Parathyroid adenoma (tissue), 2 donors: ENCODE measurements around the gene CEP250.

Experiments used
- H2AFZ ChIP-seq: fragments of 300-600 bp; sonication (generic); one replicate; pipeline ENCODE4 v1.7.0; 2017; ENCODE audit warnings: antibody characterized with exemption, mild to moderate bottlenecking
- H3K27ac ChIP-seq: fragments of 300-600 bp; sonication (generic); one replicate; pipeline ENCODE4 v1.7.0; 2017
- H3K27me3 ChIP-seq: fragments of 300-600 bp; sonication (generic); one replicate; pipeline ENCODE4 v1.7.0; 2017; ENCODE audit warnings: low read length; ENCODE audit not compliant: control insufficient read depth, insufficient read depth
- H3K36me3 ChIP-seq: fragments of 300-600 bp; sonication (generic); one replicate; pipeline ENCODE4 v1.7.0; 2017; ENCODE audit warnings: low read length; ENCODE audit not compliant: control insufficient read depth, insufficient read depth
- H3K4me1 ChIP-seq: fragments of 300-600 bp; sonication (generic); one replicate; pipeline ENCODE4 v1.7.0; 2017; ENCODE audit warnings: control low read depth
- H3K4me2 ChIP-seq: fragments of 300-600 bp; sonication (generic); one replicate; pipeline ENCODE4 v1.7.0; 2017; ENCODE audit warnings: low read length
- H3K4me3 ChIP-seq: fragments of 300-600 bp; sonication (generic); one replicate; pipeline ENCODE4 v1.7.0; 2017; ENCODE audit warnings: low read depth, low read length
- H3K79me2 ChIP-seq: fragments of 300-600 bp; sonication (generic); one replicate; pipeline ENCODE4 v1.7.0; 2017; ENCODE audit warnings: control low read depth
- H3K9ac ChIP-seq: fragments of 300-600 bp; sonication (generic); one replicate; pipeline ENCODE4 v1.7.0; 2017; ENCODE audit warnings: mild to moderate bottlenecking
- H3K9me3 ChIP-seq: fragments of 300-600 bp; sonication (generic); one replicate; pipeline ENCODE4 v1.7.0; 2017; ENCODE audit warnings: low read length; ENCODE audit not compliant: control insufficient read depth
- TF ChIP-seq, protein P1 (sequence below): fragments of 300-600 bp; sonication (generic); IDR thresholded peaks from one replicate; pipeline ENCODE4 v1.7.0; 2017; ENCODE audit warnings: antibody characterized with exemption, mild to moderate bottlenecking
- donor health status: primary hyperparathyroidism.

Gene CEP250

DNA sequence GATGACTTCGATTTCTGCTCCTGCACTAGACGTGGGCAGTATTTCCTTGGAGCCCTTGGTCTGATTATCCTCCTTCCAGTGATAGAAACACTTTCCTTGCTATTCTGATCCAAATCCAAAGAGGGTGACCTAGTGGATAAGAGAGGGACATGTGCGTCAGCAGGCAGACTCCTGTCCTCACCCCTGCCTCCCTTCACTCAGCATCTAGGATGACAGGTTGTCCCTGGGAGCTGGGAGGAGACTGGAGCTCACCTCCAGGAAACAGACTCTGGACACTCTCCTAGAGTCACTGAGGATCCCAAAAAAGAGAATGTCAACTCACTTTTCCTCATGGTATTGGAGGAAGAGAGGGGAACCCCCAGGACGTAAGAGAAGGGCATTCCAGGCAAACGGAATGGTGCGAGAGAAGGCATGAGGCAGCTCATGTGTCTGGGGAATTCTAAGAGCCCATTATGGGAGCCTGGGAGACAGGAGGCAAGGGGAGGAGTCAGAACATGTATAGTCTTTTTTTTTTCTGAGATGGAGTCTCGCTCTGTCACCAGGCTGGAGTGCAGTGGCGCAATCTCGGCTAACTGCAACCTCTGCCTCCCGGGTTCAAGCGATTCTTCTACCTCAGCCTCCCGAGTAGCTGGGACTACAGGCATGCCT lies 71.8 kb downstream of the CEP250 start:
- H3K9me3 ChIP-seq: no peaks in the 10 kb centered on the region
- no peaks in the 10 kb centered on the region for H3K79me2 ChIP-seq
- no peaks in the 10 kb centered on the region for H3K27me3 ChIP-seq
- no peak overlapping the region for H3K4me2 ChIP-seq
- H3K27ac ChIP-seq: no peak overlapping the region
- no peak overlapping the region for H3K4me3 ChIP-seq
- TF ChIP-seq, protein P1, sequence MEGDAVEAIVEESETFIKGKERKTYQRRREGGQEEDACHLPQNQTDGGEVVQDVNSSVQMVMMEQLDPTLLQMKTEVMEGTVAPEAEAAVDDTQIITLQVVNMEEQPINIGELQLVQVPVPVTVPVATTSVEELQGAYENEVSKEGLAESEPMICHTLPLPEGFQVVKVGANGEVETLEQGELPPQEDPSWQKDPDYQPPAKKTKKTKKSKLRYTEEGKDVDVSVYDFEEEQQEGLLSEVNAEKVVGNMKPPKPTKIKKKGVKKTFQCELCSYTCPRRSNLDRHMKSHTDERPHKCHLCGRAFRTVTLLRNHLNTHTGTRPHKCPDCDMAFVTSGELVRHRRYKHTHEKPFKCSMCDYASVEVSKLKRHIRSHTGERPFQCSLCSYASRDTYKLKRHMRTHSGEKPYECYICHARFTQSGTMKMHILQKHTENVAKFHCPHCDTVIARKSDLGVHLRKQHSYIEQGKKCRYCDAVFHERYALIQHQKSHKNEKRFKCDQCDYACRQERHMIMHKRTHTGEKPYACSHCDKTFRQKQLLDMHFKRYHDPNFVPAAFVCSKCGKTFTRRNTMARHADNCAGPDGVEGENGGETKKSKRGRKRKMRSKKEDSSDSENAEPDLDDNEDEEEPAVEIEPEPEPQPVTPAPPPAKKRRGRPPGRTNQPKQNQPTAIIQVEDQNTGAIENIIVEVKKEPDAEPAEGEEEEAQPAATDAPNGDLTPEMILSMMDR: no peak
- no peak overlapping the region for H3K9ac ChIP-seq
- H3K4me1 ChIP-seq: no peaks in the 10 kb centered on the region
- no peaks in the 10 kb centered on the region for H3K36me3 ChIP-seq
- no peak overlapping the region for H2AFZ ChIP-seq

DNA sequence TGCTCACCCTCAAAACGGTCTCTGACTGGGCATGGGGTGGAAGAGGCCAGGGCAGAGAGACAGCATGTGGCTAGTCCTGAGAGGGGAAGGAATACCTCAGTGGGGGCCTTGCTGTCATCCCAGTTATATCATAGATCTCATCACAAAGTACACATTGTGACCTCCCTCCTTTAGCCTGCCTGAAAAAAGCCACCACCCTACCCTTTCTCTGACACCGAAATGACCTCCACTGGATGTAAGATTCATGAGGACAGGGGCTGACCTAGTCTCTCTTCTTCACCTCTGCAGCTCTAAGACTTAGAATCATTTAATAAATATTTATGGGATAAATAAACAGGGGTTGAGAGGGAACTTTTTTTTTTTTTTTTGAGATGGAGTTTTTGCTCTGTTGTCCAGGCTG lies 74.2 kb downstream of the CEP250 start, which contains the start of gene C20orf173:
TSS of gene C20orf173 (minus strand) at position 101 of the 400 bp plus-strand sequence. CDS start 279 bp downstream, outside the sequence.
- Histone ChIP-seq H2AFZ (no peak within 1 kb of the TSS), H3K27me3 (no peaks in the 10 kb centered on the region), H3K36me3 (no peaks in the 10 kb centered on the region), H3K79me2 (no peaks in the 10 kb centered on the region), H3K4me2 (no peak within 1 kb of the TSS), H3K9ac (no peak within 1 kb of the TSS), H3K4me1 (no peaks in the 10 kb centered on the region), H3K27ac (no peak within 1 kb of the TSS), H3K4me3 (no peak within 1 kb of the TSS), H3K9me3 (no peaks in the 10 kb centered on the region)
- TF ChIP-seq, protein P1: no peak

DNA sequence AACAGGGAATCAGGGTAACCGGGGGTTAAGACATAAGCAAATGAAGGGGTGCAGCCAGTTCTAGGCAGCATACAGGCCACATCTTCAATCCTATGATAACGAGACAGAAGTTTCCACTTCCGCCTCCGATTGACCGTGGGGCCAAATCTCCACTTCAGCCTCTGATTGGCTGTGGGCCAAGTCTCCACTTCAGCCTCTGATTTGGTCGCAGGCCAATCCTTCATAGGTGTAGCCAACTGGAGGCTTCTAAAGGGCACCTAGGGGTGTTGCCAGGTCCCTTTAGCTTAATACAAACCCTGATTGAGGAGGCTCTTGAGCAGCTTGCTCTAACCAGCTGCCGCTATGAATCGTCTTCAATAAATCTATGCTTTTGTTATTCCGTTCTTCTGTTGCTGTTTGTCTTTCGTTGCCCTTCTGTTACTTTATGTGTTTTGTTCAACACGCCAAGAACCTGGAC lies 84.4 kb downstream of the CEP250 start:
- H3K4me3 ChIP-seq: no peak overlapping the region
- H3K9me3 ChIP-seq: no peaks in the 10 kb centered on the region
- peaks cover 3% of the 10 kb centered on the region for H3K4me1 ChIP-seq
- no peaks in the 10 kb centered on the region for H3K36me3 ChIP-seq
- H3K79me2 ChIP-seq: peaks cover 3% of the 10 kb centered on the region
- no peaks in the 10 kb centered on the region for H3K27me3 ChIP-seq
- TF ChIP-seq, protein P1: no peak
- peak overlapping the region; percentile 52 for H2AFZ ChIP-seq
- no peak overlapping the region for H3K4me2 ChIP-seq
- H3K9ac ChIP-seq: no peak overlapping the region
- no peak overlapping the region for H3K27ac ChIP-seq

DNA sequence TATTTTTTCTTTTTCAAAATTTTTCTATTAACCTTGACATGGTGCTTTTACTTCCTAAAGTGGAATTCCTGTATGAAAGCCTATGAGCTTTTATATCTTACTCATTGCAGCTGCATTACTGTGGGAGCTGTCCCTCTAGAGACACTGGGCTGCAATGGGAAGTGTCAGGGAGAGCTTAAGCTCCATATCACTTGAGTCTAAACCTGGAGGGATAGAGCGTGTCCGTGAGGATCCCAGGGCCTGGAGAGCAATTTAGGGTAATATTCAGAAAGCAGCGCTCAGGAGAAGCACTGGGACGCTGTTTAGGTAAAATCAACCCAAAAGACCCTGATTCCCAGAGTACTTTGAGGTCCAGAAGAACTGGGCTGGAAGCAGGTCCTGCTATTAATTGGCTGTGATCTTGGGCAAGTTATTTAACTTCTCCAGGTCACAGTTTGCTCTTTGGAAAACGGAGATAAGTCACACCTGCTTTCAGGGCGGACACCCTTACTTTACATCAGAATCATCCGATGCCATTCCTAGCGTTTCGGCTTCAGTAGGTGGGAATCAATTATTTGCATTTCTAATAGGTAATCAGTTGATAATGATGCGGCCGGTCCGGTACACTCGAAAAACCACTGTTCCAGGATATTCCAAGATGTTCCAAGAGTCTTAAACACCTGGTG lies 85.9 kb downstream of the CEP250 start:
- no peaks in the 10 kb centered on the region for H3K27me3 ChIP-seq
- no peak overlapping the region for H3K9ac ChIP-seq
- H3K79me2 ChIP-seq: peaks cover 3% of the 10 kb centered on the region
- H3K4me1 ChIP-seq: peaks cover 3% of the 10 kb centered on the region
- H3K9me3 ChIP-seq: no peaks in the 10 kb centered on the region
- TF ChIP-seq, protein P1: no peak
- peak overlapping the region; percentile 98 for H2AFZ ChIP-seq
- H3K27ac ChIP-seq: peak overlapping the region; percentile 71
- peak overlapping the region; percentile 88 for H3K4me3 ChIP-seq
- H3K4me2 ChIP-seq: peak overlapping the region; percentile 82
- no peaks in the 10 kb centered on the region for H3K36me3 ChIP-seq
